HEK293 (cell line): ENCODE data around the gene TEAD3.

Experiments used
- BCL11A ChIP-seq: fragments of 450-650 bp; formaldehyde crosslinking; IDR thresholded peaks from 2 replicates; pipeline ENCODE4 v1.5.1; 2016; ENCODE audit warnings: low read depth, missing biosample characterization, missing genetic modification characterization
- BCL11B ChIP-seq: fragments of 450-650 bp; formaldehyde crosslinking; IDR thresholded peaks from 2 replicates; pipeline ENCODE4 v1.5.1; 2016; ENCODE audit warnings: low read depth, missing biosample characterization, missing genetic modification characterization
- GLIS2 ChIP-seq: fragments of 450-650 bp; formaldehyde crosslinking; IDR thresholded peaks from 2 replicates; pipeline ENCODE4 v1.5.1; 2016; ENCODE audit warnings: missing biosample characterization, missing genetic modification characterization
- HOXA7 ChIP-seq: sonication (generic); formaldehyde crosslinking; IDR thresholded peaks from 2 replicates; pipeline ENCODE4 v1.8.1; 2022; ENCODE audit warnings: missing genetic modification reagents, borderline replicate concordance
- HOXC10 ChIP-seq: sonication (generic); formaldehyde crosslinking; IDR thresholded peaks from 2 replicates; pipeline ENCODE4 v1.8.1; 2023; ENCODE audit warnings: mild to moderate bottlenecking, missing genetic modification reagents
- KLF9 ChIP-seq: fragments of 450-650 bp; formaldehyde crosslinking; IDR thresholded peaks from 2 replicates; pipeline ENCODE4 v1.5.1; 2016; ENCODE audit warnings: missing biosample characterization, missing genetic modification characterization, low read depth
- PRDM1 ChIP-seq: fragments of 450-650 bp; formaldehyde crosslinking; IDR thresholded peaks from 2 replicates; pipeline ENCODE4; 2016; ENCODE audit warnings: missing biosample characterization, missing genetic modification characterization
- RBAK ChIP-seq: fragments of 450-650 bp; formaldehyde crosslinking; IDR thresholded peaks from 2 replicates; pipeline ENCODE4 v1.5.1; 2016; ENCODE audit warnings: missing biosample characterization, missing genetic modification characterization
- SCRT1 ChIP-seq: fragments of 450-650 bp; formaldehyde crosslinking; IDR thresholded peaks from 2 replicates; pipeline ENCODE4 v1.5.1; 2016; ENCODE audit warnings: missing biosample characterization, missing genetic modification characterization, borderline replicate concordance
- SP2 ChIP-seq: fragments of 450-650 bp; formaldehyde crosslinking; IDR thresholded peaks from 2 replicates; pipeline ENCODE4 v1.5.1; 2016; ENCODE audit warnings: missing biosample characterization, missing genetic modification characterization
- TRIM28 ChIP-seq: IDR thresholded peaks from 2 replicates; pipeline ENCODE4 v1.6.1; 2011; ENCODE audit warnings: low read length, control low read depth, borderline replicate concordance
- ZBTB7A ChIP-seq: fragments of 450-650 bp; formaldehyde crosslinking; IDR thresholded peaks from 2 replicates; pipeline ENCODE4 v1.5.1; 2016; ENCODE audit warnings: low read depth, missing biosample characterization, missing genetic modification characterization
- ZBTB8A ChIP-seq: fragments of 450-650 bp; formaldehyde crosslinking; IDR thresholded peaks from 2 replicates; pipeline ENCODE4 v1.5.1; 2016; ENCODE audit warnings: missing biosample characterization, missing genetic modification characterization
- ZNF133 ChIP-seq: fragments of 450-650 bp; formaldehyde crosslinking; IDR thresholded peaks from 2 replicates; pipeline ENCODE4 v1.5.1; 2016; ENCODE audit warnings: missing biosample characterization, missing genetic modification characterization
- ZNF16 ChIP-seq: fragments of 450-650 bp; formaldehyde crosslinking; IDR thresholded peaks from 2 replicates; pipeline ENCODE4 v1.5.1; 2016; ENCODE audit warnings: low read depth, missing biosample characterization, missing genetic modification characterization
- ZNF169 ChIP-seq: fragments of 450-650 bp; formaldehyde crosslinking; IDR thresholded peaks from 2 replicates; pipeline ENCODE4 v1.5.1; 2016; ENCODE audit warnings: missing biosample characterization, missing genetic modification characterization
- ZNF211 ChIP-seq: fragments of 450-650 bp; formaldehyde crosslinking; IDR thresholded peaks from 2 replicates; pipeline ENCODE4 v1.5.1; 2016; ENCODE audit warnings: low read depth, missing biosample characterization, missing genetic modification characterization
- ZNF221 ChIP-seq: fragments of 450-650 bp; formaldehyde crosslinking; IDR thresholded peaks from 2 replicates; pipeline ENCODE4 v1.5.1; 2017; ENCODE audit warnings: missing biosample characterization, missing genetic modification characterization, borderline replicate concordance
- ZNF23 ChIP-seq: fragments of 450-650 bp; formaldehyde crosslinking; IDR thresholded peaks from 2 replicates; pipeline ENCODE4 v1.5.1; 2016; ENCODE audit warnings: missing biosample characterization, missing genetic modification characterization, borderline replicate concordance
- ZNF239 ChIP-seq: fragments of 450-650 bp; formaldehyde crosslinking; IDR thresholded peaks from 2 replicates; pipeline ENCODE4 v1.5.1; 2016; ENCODE audit warnings: missing biosample characterization, missing genetic modification characterization
- ZNF274 ChIP-seq, 2 experiments: fragments of 200-500 bp in 1 of 2; fragments of 450-650 bp in 1 of 2; sonication (Bioruptor generic) in 1 of 2; formaldehyde crosslinking in 1 of 2; IDR thresholded peaks; 2 replicates each; pipeline versions ENCODE4 v1.5.1 to v1.6.1; 2014 to 2016; ENCODE audit warnings: borderline replicate concordance in 1 of 2, inconsistent platforms in 1 of 2, low read length in 1 of 2, missing biosample characterization in 1 of 2, missing genetic modification characterization in 1 of 2
- ZNF311 ChIP-seq: fragments of 450-650 bp; formaldehyde crosslinking; IDR thresholded peaks from 2 replicates; pipeline ENCODE4 v1.5.1; 2017; ENCODE audit warnings: missing biosample characterization, missing genetic modification characterization, borderline replicate concordance
- ZNF324 ChIP-seq: fragments of 450-650 bp; formaldehyde crosslinking; IDR thresholded peaks from 2 replicates; pipeline ENCODE4 v1.5.1; 2016; ENCODE audit warnings: missing biosample characterization, missing genetic modification characterization
- ZNF350 ChIP-seq: fragments of 450-650 bp; formaldehyde crosslinking; IDR thresholded peaks from 2 replicates; pipeline ENCODE4 v1.5.0; 2017; ENCODE audit warnings: missing biosample characterization, mild to moderate bottlenecking, missing genetic modification characterization
- ZNF510 ChIP-seq: fragments of 450-650 bp; formaldehyde crosslinking; IDR thresholded peaks from 2 replicates; pipeline ENCODE4 v1.5.1; 2018; ENCODE audit warnings: mild to moderate bottlenecking, missing genetic modification characterization, missing biosample characterization; ENCODE audit not compliant: insufficient replicate concordance
- ZNF571 ChIP-seq: fragments of 450-650 bp; formaldehyde crosslinking; IDR thresholded peaks from 2 replicates; pipeline ENCODE4 v1.5.0; 2017; ENCODE audit warnings: missing biosample characterization, missing genetic modification characterization
- ZNF596 ChIP-seq: fragments of 450-650 bp; IDR thresholded peaks from 2 replicates; pipeline ENCODE4 v1.5.0; 2018; ENCODE audit warnings: missing biosample characterization, mild to moderate bottlenecking, missing genetic modification characterization, moderate library complexity
- ZNF623 ChIP-seq: fragments of 450-650 bp; formaldehyde crosslinking; IDR thresholded peaks from 2 replicates; pipeline ENCODE4 v1.5.1; 2016; ENCODE audit warnings: missing biosample characterization, missing genetic modification characterization
- ZNF707 ChIP-seq: fragments of 450-650 bp; formaldehyde crosslinking; IDR thresholded peaks from 2 replicates; pipeline ENCODE4 v1.5.1; 2016; ENCODE audit warnings: missing biosample characterization, missing genetic modification characterization
- TF ChIP-seq, protein P1 (sequence below): fragments of 450-650 bp; IDR thresholded peaks from 2 replicates; pipeline ENCODE4 v1.5.1; 2018; ENCODE audit warnings: missing biosample characterization, missing genetic modification characterization
- TF ChIP-seq, protein P2 (sequence below): fragments of 450-650 bp; formaldehyde crosslinking; IDR thresholded peaks from 2 replicates; pipeline ENCODE4 v1.5.1; 2016; ENCODE audit warnings: missing biosample characterization, missing genetic modification characterization
- TF ChIP-seq, protein P3 (sequence below): sonication (generic); formaldehyde crosslinking; IDR thresholded peaks from 2 replicates; pipeline ENCODE4 v1.8.1; 2022; ENCODE audit warnings: mild to moderate bottlenecking, moderate library complexity, missing genetic modification reagents
- TF ChIP-seq, protein P4 (sequence below): fragments of 450-650 bp; formaldehyde crosslinking; IDR thresholded peaks from 2 replicates; pipeline ENCODE4 v1.5.1; 2016; ENCODE audit warnings: missing biosample characterization, missing genetic modification characterization
- TF ChIP-seq, protein P5 (sequence below): fragments of 450-650 bp; formaldehyde crosslinking; IDR thresholded peaks from 2 replicates; pipeline ENCODE4 v1.5.1; 2017; ENCODE audit warnings: missing biosample characterization, missing genetic modification characterization

TEAD3 gene

DNA sequence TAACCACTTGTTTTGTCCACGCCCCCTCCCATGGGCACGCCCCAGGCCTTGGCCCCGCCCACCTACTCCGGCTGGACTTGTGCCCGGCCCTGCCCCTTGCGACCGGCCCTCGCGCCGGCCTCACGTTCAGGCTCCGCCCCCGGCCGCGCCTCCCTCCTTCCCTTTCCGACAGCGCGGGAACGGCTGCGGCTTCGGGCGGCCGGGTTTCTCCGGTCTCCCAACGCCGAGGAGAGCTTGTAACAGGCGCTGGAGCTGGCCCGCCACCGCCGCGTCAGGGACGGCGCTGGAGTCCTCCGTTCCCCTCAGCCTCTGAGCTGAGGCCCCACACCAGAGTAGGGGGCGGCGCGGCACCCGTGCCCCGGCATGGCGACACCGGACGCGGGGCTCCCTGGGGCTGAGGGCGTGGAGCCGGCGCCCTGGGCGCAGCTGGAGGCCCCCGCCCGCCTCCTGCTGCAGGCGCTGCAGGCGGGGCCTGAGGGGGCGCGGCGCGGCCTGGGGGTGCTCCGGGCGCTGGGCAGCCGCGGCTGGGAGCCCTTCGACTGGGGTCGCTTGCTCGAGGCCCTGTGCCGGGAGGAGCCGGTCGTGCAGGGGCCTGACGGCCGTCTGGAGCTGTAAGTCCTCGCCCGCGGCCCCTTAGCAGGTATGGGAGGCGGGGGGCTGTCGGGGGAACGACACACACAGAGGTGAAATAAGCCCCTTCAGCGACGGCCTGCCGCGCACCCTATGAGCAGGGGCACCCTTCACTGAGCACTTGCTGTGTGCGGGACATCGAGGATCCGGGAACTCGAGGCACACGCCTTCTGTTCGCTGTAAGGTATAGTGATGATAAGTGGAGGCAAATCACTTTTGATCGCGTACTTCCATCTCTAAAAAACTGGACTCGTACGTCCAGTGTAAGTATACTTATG is 44.4 kb downstream of the TEAD3 start, which contains the start of gene FANCE (continued):
- TF ChIP-seq ZNF16 (tag by site-specific recombination) (no peak), ZNF211 (tag by site-specific recombination) (no peak), RBAK (no peak), ZNF350 (tag by site-specific recombination) (no peak), ZNF169 (tag by site-specific recombination) (no peak), KLF9 (tag by site-specific recombination) (peak; percentile 99), BCL11A (no peak), ZNF239 (no peak), ZNF707 (tag by site-specific recombination) (no peak), ZNF311 (no peak), ZNF571 (tag by site-specific recombination) (no peak), HOXC10 (CRISPR knock-in tag) (no peak), ZNF133 (tag by site-specific recombination) (no peak), ZNF23 (no peak), HOXA7 (CRISPR knock-in tag) (no peak), TRIM28 (no peak), ZBTB8A (tag by site-specific recombination) (peak; percentile 93), ZNF596 (tag by site-specific recombination) (0 out of 2 replicates have a peak, but pooled peaks have one; percentile 10), ZNF221 (tag by site-specific recombination) (no peak), ZNF274 (IDR thresholded peaks at IDR 0.05; ENCODE audit: low read length) (no peak), ZNF274 (tag by site-specific recombination; IDR thresholded peaks at IDR 0.05; ENCODE audit: borderline replicate concordance) (no peak), BCL11B (tag by site-specific recombination) (no peak), ZNF510 (no peak), PRDM1 (tag by site-specific recombination) (0 out of 2 replicates have a peak, but pooled peaks have one; percentile 11), ZNF324 (tag by site-specific recombination) (0 out of 2 replicates have a peak, but pooled peaks have one; percentile 25), SCRT1 (tag by site-specific recombination) (no peak), GLIS2 (peak; percentile 76), ZNF623 (tag by site-specific recombination) (no peak), ZBTB7A (tag by site-specific recombination) (no peak), SP2 (tag by site-specific recombination) (peak; percentile 92)
- TF ChIP-seq, protein P1, sequence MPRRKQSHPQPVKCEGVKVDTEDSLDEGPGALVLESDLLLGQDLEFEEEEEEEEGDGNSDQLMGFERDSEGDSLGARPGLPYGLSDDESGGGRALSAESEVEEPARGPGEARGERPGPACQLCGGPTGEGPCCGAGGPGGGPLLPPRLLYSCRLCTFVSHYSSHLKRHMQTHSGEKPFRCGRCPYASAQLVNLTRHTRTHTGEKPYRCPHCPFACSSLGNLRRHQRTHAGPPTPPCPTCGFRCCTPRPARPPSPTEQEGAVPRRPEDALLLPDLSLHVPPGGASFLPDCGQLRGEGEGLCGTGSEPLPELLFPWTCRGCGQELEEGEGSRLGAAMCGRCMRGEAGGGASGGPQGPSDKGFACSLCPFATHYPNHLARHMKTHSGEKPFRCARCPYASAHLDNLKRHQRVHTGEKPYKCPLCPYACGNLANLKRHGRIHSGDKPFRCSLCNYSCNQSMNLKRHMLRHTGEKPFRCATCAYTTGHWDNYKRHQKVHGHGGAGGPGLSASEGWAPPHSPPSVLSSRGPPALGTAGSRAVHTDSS (tag by site-specific recombination), result no peak
- TF ChIP-seq, protein P2, sequence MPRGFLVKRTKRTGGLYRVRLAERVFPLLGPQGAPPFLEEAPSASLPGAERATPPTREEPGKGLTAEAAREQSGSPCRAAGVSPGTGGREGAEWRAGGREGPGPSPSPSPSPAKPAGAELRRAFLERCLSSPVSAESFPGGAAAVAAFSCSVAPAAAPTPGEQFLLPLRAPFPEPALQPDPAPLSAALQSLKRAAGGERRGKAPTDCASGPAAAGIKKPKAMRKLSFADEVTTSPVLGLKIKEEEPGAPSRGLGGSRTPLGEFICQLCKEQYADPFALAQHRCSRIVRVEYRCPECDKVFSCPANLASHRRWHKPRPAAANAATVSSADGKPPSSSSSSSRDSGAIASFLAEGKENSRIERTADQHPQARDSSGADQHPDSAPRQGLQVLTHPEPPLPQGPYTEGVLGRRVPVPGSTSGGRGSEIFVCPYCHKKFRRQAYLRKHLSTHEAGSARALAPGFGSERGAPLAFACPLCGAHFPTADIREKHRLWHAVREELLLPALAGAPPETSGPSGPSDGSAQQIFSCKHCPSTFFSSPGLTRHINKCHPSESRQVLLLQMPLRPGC, result peak; percentile 44; the same call in 1 of the 2 replicates
- TF ChIP-seq, protein P3, sequence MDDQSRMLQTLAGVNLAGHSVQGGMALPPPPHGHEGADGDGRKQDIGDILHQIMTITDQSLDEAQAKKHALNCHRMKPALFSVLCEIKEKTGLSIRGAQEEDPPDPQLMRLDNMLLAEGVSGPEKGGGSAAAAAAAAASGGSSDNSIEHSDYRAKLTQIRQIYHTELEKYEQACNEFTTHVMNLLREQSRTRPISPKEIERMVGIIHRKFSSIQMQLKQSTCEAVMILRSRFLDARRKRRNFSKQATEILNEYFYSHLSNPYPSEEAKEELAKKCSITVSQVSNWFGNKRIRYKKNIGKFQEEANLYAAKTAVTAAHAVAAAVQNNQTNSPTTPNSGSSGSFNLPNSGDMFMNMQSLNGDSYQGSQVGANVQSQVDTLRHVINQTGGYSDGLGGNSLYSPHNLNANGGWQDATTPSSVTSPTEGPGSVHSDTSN, result peak; percentile 96
- TF ChIP-seq, protein P4, sequence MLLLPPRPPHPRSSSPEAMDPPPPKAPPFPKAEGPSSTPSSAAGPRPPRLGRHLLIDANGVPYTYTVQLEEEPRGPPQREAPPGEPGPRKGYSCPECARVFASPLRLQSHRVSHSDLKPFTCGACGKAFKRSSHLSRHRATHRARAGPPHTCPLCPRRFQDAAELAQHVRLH (tag by site-specific recombination), result no peak
- TF ChIP-seq, protein P5, sequence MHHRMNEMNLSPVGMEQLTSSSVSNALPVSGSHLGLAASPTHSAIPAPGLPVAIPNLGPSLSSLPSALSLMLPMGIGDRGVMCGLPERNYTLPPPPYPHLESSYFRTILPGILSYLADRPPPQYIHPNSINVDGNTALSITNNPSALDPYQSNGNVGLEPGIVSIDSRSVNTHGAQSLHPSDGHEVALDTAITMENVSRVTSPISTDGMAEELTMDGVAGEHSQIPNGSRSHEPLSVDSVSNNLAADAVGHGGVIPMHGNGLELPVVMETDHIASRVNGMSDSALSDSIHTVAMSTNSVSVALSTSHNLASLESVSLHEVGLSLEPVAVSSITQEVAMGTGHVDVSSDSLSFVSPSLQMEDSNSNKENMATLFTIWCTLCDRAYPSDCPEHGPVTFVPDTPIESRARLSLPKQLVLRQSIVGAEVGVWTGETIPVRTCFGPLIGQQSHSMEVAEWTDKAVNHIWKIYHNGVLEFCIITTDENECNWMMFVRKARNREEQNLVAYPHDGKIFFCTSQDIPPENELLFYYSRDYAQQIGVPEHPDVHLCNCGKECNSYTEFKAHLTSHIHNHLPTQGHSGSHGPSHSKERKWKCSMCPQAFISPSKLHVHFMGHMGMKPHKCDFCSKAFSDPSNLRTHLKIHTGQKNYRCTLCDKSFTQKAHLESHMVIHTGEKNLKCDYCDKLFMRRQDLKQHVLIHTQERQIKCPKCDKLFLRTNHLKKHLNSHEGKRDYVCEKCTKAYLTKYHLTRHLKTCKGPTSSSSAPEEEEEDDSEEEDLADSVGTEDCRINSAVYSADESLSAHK (tag by site-specific recombination), result no peak
